COR-L47 (cell line): ENCODE data around the gene R3HDM2.

Experiments used
- DNase-seq: peaks from one replicate; lab custom pipeline; 2025; lab: John Stamatoyannopoulos, UW

R3HDM2 gene

DNA sequence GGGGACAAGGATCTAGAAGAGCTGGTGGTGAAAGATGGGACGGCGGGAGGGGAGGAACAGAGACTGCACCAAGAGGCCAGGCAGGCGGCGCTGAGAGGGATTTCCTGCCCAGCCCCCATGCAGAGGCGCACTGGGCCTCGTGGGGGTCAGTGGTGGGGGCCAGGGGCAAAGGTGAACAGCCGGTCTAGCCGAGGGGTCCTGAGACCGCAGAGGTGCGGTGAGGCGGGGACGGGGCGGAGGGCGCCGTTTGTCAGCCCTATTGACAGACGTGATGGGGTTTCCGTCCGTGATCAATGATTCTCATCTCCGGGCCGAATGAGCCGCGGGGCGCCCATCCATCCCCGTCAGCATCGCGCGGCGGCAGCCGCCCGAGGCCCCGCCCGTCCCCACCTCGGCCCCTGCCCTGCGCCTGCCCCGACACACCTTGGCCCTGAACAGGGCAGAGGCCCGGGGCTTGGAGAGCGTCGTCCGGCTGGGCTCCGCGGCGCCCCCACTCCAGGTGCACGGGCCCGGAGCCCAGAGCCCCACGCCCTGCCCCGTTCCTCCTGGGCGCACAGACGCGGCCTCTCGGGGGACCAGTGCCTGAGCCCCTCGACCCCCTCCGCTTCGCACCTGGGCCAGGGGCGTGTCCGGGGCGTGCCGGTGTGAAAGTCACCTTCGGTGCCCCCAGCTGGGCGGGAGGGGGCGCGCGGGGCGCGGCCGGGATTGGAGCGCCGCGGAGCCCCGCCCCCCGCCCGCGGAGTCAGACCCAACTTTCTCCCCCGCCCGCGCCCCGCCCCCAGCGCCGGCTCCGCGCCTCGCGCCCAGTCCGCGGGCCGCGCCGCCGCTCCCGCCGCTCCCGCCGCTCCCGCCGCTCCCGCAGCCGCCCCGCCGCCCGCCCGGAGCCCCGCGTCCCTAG is 214.6 kb downstream of the R3HDM2 start, which contains the start of gene NXPH4:
NXPH4 (plus strand) TSS at position 781 of the 898 bp plus-strand sequence. CDS start 176 bp downstream, outside the sequence.
- no peak for DNase-seq

DNA sequence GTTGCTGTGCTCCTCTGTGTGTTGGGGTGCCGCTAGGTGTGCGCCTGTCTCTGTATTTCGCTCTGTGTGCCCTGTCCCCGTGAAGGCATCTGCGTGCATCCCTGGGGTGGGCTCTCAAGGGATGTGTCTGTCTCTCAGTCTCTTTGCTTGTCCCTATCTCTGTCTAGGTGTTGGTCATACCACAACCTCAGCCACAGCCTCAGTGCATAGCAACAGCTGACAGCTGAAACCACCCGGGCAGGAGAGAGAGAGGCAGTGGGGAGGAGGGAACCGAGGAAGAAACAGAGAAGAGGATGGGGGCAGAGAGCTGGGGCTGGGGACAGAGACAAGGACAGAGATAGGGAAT is 215.2 kb downstream of the R3HDM2 start:
- DNase-seq: no peak

DNA sequence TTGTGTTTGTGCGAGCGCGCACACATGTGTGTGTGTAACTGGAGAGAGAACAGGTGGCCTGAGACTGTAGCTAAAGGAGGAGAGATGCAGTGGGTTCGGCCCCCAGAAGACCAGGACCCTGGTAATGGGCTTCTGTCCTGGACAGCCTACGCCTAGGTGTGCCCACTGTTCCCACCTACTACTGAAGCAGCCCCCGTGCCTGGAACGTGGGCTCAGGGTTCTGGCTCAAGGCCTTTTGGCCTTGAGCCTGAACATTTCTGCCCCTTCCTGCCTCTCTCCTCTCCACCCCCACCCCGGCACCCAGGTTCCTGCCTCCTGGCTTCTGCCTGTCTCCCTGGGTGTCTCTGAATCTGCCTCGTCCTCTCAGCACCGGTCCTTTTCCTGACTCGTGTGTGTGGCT is 215.8 kb downstream of the R3HDM2 start:
- no peak for DNase-seq

DNA sequence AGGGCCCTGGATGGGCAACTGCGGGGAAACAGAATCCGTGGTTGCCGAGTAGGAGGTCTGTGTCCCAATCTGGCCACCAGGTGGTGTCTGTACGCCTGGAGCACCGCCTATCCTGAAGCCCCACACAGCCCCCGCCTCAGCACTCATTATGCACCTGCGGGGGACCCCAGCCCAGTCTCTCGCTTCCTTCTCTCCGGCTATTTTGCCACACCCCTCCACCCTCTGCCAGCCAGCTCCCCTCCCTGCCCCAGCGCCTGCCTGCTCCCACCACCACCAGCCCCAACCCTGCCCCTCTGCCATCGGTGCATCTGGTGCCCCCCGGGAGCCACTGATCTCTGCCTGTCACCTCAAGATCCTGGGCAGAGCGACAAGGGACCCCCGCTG is 216.5 kb downstream of the R3HDM2 start:
- peak; percentile 78 for DNase-seq

DNA sequence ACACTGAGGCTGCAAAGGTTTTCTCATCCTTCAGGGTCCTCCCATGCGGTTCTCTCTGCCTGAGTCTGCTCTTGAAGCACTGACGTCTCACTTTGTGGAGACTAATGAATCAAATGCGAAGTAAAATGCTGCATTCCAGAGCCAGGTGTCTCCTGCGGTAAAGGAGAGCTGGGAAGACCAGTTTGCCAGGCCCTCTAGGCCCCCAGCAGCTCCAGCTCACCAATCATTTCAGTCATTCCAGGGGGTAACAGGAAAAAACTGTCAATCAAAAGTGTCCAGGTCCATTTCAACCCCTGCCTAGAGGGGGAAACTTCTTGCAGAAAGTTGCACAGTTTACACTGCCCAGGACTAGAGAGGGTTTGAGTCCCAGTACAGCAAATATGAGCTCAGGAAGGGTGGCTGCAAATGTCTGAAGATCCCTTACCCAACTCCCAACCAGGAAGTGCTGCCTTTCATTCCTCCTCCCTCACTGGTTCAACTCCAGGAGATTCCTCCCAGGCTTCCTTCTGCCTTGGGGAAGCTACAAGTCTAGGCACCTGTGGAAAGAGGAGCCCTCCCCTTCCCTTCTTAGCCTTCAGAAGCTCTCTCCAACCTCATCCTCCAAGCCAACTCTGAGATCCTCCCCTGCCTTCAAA is 217.0 kb downstream of the R3HDM2 start:
- no peak for DNase-seq

- DNase-seq: peak; percentile 85
Measured at GRCh38 chr12:57213058-57213715, 217.7 kb downstream of the R3HDM2 start.

DNA sequence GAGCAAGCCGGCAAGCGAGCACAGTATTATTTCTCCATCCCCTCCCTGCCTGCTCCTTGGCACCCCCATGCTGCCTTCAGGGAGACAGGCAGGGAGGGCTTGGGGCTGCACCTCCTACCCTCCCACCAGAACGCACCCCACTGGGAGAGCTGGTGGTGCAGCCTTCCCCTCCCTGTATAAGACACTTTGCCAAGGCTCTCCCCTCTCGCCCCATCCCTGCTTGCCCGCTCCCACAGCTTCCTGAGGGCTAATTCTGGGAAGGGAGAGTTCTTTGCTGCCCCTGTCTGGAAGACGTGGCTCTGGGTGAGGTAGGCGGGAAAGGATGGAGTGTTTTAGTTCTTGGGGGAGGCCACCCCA is 218.2 kb downstream of the R3HDM2 start:
- no peak for DNase-seq

- no peak for DNase-seq
Measured at GRCh38 chr12:57211791-57212700, 218.8 kb downstream of the R3HDM2 start.

- DNase-seq: no peak
Measured at GRCh38 chr12:57210926-57211692, 219.7 kb downstream of the R3HDM2 start.

- DNase-seq: no peak
Measured at GRCh38 chr12:57210461-57210860, 220.4 kb downstream of the R3HDM2 start.

- DNase-seq: no peak
Measured at GRCh38 chr12:57209916-57210315, 220.9 kb downstream of the R3HDM2 start.

DNA sequence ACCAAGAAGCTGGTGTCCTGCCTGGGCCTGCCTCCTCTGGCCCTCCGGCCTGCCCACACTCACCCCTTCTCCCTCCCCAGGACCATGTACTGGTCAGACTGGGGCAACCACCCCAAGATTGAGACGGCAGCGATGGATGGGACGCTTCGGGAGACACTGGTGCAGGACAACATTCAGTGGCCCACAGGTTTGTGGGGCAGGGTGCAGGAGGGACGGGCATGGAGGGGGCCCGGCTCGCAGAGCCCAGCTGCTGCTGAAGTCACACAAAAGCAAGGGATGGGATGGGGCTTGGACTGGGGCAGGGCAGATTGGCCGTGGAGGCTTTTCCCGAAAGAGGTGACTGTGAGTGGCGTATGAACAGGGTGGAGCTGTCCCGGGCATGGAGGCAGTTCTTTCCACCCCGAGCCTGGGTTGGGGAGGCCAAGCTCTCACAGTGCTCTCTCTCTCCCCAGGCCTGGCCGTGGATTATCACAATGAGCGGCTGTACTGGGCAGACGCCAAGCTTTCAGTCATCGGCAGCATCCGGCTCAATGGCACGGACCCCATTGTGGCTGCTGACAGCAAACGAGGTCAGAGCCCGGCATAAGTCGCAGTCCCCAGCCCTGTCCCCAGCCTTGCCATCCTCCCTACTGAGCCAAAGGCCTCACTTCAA is 222.1 kb downstream of the R3HDM2 start:
- no peak for DNase-seq

DNA sequence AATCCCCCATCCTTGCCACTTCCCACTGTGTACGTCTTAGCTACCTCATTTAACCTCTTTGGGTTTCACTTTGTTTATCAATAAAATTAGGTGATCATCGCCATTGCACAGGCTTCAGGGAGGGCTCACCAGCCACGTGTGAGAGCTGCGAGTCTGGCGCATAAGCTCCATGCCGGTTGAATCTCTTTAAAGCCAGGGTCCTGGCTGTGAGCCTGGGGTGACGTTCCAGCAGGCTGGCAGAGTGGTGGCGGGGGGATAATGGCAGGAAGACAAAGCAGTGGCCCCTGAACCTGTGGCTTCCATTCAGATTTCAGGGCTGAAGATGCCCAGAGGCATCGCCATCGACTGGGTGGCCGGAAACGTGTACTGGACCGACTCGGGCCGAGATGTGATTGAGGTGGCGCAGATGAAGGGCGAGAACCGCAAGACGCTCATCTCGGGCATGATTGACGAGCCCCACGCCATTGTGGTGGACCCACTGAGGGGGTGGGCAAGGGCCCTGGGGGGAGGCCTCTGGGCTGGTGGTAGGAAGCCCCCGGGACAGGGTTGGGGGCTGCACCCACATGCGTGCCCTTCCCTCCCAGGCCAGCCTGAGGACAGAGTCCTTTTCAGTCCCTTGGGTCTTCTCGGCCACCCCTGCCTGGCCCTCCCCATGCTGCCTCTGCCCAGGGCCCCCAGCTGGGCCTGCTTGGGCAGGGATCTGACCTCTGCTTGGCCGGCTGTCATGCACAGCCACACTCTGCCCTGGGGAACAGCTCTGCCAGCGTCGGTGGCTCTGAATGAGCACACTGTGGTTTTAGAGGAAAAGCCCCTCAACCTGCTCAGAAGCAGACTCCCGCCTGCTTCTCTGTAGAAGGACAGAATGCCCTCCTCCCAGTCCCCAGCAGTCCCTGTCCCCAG is 222.9 kb downstream of the R3HDM2 start:
- DNase-seq: no peak

GRCh38 chr12:57205931-57206330 is 224.9 kb downstream of the R3HDM2 start:
- no peak for DNase-seq

DNA sequence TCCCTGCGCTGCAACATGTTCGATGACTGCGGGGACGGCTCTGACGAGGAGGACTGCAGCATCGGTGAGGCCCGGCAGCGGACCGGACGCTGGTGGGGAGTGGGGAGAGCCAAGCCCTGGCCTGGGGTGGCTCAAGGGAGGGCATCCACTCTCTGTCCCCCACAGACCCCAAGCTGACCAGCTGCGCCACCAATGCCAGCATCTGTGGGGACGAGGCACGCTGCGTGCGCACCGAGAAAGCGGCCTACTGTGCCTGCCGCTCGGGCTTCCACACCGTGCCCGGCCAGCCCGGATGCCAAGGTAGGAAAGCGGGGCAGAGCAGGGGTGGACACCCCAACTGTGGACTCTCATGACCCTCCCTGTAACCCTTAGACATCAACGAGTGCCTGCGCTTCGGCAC is 225.7 kb downstream of the R3HDM2 start:
- no peak for DNase-seq

DNA sequence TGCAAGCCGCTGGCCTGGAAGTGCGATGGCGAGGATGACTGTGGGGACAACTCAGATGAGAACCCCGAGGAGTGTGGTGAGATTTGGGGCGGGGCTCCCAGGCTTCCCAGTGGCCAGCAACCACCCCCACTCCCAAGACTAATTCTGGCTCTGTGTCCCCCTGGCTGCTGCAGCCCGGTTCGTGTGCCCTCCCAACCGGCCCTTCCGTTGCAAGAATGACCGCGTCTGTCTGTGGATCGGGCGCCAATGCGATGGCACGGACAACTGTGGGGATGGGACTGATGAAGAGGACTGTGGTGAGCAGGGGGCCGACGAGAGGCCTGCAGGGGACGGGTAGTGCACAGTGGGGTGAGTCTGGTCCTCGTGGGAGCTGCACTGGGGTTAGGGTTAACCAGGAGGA is 226.4 kb downstream of the R3HDM2 start:
- no peak for DNase-seq

DNA sequence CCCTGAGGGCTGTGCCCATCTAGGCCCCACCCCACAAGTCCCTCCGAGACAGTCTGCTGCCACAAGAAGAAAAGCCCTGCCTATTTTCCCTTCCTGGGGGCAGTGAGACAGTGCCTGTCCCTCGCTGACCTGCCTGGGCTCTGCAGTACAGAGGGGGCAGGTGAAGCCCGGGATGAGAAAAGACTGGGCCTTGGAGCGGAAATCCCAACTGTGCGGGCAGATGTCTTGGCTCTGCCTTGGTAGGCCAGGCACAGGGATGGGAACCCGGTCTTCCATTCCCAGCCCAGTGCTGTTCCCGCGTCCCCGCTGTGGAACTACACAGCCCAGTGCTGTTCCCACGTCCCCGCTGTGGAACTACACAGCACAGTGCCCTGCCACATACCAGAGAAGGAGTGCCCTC is 227.1 kb downstream of the R3HDM2 start:
- no peak for DNase-seq
